GM23248 (cell line): Measurements from ENCODE around the gene TTLL8.

ENCODE experiments used
- EZH2 ChIP-seq: fragments of 200-600 bp; sonication (generic); IDR thresholded peaks from 2 replicates; pipeline ENCODE4 v1.6.1; 2018; ENCODE audit warnings: antibody characterized with exemption, mild to moderate bottlenecking; ENCODE audit not compliant: insufficient read depth, poor library complexity, severe bottlenecking
- EZH2phosphoT487 ChIP-seq: fragments of 200-600 bp; sonication (generic); IDR thresholded peaks from 2 replicates; pipeline ENCODE4 v1.6.1; 2018; ENCODE audit warnings: antibody characterized with exemption, moderate library complexity, mild to moderate bottlenecking, low read depth; ENCODE audit not compliant: insufficient read depth

DNA sequence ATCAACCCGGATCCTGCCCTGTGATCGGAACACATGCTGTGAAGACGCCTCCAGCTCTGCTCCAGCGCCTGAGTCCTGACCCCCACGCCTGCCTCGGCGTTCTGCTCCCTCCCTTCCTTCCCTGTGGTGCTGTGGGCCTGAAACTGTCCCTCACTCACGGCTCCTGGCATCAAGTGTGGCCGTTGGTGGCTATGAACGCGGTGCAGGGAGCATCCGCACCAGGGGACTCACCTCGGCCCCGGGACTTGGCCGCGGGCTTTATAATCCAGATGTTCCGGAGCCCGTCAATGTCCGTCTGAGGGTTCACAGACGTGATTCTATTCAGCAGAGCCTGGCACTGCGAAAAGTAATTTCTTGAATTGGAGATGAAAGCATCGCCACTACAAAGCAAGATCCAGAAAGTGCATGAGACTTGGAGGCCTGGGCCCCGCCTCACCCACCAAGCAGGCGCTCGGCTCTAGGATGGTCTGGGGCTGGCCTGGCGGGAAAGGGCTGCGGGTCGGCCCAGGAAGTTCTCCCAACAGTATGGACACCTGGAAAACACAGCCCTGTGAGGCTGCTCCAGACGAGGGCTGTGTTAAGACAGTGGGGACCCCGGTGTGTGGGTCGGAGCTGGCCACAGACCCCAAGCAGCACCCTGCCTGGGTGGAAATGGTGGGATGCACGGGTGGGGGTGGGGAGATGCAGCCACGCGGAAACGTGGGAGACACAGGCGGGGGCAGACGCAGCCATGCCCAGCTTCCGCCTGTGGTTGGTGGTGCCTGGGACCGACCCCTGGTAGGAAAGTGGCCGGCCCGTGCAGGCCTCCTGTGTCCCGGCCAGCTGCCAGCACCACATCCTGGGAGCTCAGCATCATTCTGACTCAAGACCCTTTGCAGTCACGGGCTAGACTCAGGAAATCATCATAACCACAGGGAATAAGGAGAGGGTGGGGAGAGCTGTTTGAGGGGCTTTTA is 23.7 kb downstream of the TTLL8 start:
- TF ChIP-seq EZH2 (no peak), EZH2phosphoT487 (no peak)
